Esophagus squamous epithelium (tissue), 4 donors: ENCODE measurements around the gene TUBA1B.
A peak's percentile ranks its signal among the peaks of the same experiment; 100 is the strongest.

ENCODE experiments used
- CTCF ChIP-seq, 6 experiments: fragments of 450-650 bp in 4 of 6; fragments of 200-600 bp in 2 of 6; sonication (generic) in 2 of 6; IDR thresholded peaks; one replicate each; pipeline ENCODE4 v1.5.1; 2016 to 2019; ENCODE audit warnings: antibody characterized with exemption in 6 of 6, mild to moderate bottlenecking in 4 of 6, moderate library complexity in 4 of 6
- POLR2A ChIP-seq, 4 donors: fragments of 450-650 bp; IDR thresholded peaks; one replicate each; pipeline ENCODE4 v1.6.1; 2017; ENCODE audit warnings: antibody characterized with exemption in 4 of 4, mild to moderate bottlenecking in 4 of 4, moderate library complexity in 3 of 4

DNA sequence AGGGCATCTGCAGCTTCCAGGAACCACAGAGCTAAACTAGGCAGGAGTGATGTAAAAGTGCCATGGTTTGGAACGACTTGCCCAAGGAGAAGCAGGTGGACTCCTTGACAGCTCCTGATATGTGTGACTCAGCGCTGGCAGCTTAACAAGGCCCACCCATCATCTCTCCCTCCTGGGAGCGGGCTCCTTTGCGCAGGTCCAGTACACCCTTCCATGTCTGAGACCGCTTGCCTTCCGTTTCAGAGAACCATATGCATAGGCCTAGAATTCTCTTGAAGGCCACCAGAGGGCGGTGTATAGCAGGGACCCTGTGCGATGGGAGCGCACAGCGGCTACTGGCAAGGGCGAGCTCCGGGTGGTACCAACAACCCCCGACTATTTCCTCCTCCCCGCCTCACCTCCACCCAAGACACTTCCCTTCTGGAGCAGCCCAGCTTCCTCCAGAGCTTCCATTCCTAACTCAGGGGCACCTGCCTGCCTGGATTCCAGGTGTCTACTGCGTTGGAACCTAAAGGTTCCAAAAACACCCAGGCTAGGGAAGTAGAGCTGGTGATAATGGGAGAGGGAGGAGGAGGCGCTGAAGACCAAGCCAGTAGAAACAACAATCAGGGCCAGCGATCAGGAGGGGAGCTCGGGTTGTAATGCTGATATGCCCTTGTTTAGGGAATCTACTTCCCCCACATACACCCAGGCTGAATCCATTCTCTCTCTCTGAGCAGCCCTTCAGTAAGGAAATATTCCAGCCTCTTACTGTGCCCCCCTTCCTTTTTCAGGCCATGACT lies 42.9 kb downstream of the TUBA1B start:
- TF ChIP-seq POLR2A (IDR thresholded peaks at IDR 0.05) = no peak
- peak; percentile 82 to 87 (median 84) for TF ChIP-seq CTCF (IDR thresholded peaks at IDR 0.05)
